GM12872 (cell line): Measurements from ENCODE around the gene VSTM1.

Source experiments
- CTCF ChIP-seq: IDR thresholded peaks from 3 replicates; pipeline ENCODE4 v1.5.1; 2011; ENCODE audit warnings: low read depth, mild to moderate bottlenecking, low read length, moderate library complexity; ENCODE audit not compliant: insufficient read depth

Gene VSTM1

GRCh38 chr19:53998223-53998622 lies 65.5 kb downstream of the VSTM1 start:
- TF ChIP-seq CTCF, result no peak

- TF ChIP-seq CTCF, result no peak
These were observed 68.9 kb downstream of the VSTM1 start for GRCh38 chr19:53994811-53995210.

GRCh38 chr19:53993448-53993847 lies 70.2 kb downstream of the VSTM1 start:
- TF ChIP-seq CTCF, result no peak

- TF ChIP-seq CTCF, result no peak
These were observed 70.9 kb downstream of the VSTM1 start for GRCh38 chr19:53992815-53993214.

GRCh38 chr19:53992211-53992610 lies 71.5 kb downstream of the VSTM1 start:
- TF ChIP-seq CTCF, result no peak

GRCh38 chr19:53991224-53992113 lies 72.2 kb downstream of the VSTM1 start, which contains the start of gene CACNG6:
TSS of gene CACNG6 (plus strand) at chr19:53991637. CDS start at chr19:53992878, 1,241 bp downstream.
- no peak for TF ChIP-seq CTCF
